ENCODE results near the gene PDE6C. TPM values are rescaled to one million over a fixed set of nuclear protein-coding genes. Genes with fewer than 3 reads are reported as not detected.

PDE6C gene
- total RNA-seq, 6 donors from 2014 or later: not detected

DNA sequence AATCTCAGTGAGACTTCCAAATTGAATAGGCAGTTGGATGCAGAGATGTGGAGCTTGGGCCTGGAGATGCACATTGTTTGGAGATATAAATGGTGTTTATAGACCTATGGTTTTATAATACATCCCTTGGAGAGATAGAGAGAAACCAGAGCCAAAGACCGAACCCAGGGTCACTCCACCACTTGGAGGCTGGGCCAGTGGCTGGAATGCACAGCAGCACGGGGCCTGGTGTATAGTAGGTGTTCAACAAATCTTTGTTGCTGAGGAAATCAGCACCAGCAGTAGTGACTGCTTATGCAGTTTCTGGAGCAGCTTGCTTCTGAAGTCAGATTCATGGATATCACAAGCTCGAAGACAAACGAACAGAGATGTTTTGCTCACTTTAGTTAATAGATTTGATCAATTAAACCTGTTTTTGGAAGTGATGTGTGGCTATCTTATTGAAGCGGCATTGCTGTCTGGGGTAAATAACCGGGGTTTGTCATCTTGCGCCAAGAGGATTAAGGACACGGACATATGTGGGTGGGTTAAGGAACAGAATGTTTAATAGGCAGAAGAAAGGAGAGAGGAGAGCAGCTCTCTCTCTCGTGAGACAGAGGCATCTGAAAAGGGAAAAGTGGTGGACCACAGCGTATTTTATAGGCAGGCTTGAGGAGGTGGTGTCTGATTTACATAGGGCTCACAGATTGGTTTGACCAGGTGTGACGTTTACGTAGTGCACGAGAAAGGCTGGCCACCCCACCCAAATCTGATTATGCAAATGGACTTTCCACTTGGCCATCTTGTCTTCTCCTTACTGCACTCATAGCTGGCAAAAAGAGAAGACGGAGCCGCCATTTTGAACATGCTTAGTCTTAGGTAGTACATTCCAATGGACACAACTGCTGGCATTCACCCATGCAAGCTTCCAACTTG is 22.4 kb upstream of the PDE6C start:
- no peak for TF ChIP-seq EP300 (IDR thresholded peaks at IDR 0.05)
- no peak for TF ChIP-seq POLR2A (IDR thresholded peaks at IDR 0.05)

DNA sequence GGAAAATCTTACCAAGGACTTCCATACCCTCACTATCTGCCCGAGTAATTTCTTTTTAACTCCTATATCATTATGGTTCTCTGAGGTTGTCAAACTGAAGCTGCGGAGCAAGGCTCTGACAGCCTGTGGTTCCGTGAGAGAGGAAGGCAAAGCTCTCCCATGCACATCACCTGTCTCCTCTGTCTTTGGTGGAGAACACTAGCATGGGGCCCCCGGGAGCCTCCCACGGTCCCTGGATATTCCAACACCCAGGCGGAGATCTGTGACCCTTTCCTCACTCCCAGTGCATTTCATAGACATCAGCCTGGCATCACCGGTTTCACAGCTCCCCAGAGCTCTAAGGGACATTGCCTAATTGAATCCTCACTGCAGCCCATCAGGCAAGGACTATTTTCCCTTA is 21.7 kb upstream of the PDE6C start:
- no peak for DNase-seq

More for the DNA sequence above, 22.4 kb upstream of the PDE6C start:
- ATAC-seq (ENCODE audit: low FRiP score in 2 of 2) (no peak), DNase-seq (no peak)
- Histone ChIP-seq H3K27me3 (no peaks in the 10 kb centered on the region), H3K36me3 (no peaks in the 10 kb centered on the region), H3K9me3 (no peaks in the 10 kb centered on the region), H3K4me3 (no peak overlapping the region), H3K4me1 (peaks cover 0 to 6% (median 4%) of the 10 kb centered on the region in 4 donors), H3K27ac (no peak overlapping the region)
- WGBS, 2 donors: 86 to 87% methylated on average over 15 of the region's 15 CpGs

DNA sequence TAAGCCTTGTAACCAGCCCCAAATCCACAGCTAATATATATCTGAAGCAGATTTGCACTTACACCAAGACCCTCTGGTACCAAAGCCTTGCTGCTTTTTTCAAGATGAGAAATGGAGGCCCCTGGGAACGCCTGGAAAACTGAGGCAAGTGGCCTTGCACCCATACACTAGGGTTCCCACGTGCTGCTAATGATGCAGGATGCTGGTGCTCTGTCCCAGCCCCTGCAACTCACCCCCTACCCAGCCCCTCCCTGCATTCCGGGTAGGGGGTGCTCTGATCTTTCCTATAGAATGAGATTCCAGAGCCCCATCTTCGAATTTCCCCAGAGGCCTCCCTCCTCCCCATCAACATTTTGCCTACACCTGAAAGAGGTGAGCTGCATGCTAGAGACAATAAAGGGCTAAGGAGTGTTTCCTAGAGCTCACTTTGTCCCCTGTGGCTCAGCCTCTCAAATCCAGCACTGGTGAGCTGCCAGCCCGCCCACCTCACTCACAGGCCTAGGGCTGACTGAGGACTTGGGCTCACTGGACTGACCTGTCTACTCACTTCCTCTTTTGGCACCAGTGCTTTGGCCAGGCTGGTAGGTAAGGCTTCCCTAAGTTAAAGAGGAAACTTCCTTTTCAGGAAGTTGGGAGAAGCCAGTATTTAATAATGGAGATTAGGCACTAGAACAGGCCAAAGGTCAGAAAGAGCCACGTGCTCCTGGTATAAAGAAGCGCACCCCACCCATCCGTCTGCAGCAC is 21.1 kb upstream of the PDE6C start:
- Histone ChIP-seq H3K36me3 (no peaks in the 10 kb centered on the region), H3K4me1 (peaks cover 0 to 6% (median 4%) of the 10 kb centered on the region in 4 donors), H3K27me3 (no peaks in the 10 kb centered on the region), H3K9me3 (no peaks in the 10 kb centered on the region), H3K4me3 (no peak overlapping the region), H3K27ac (no peak overlapping the region)
- ATAC-seq (ENCODE audit: low FRiP score in 2 of 2) (peak in 1 of 2 donors; percentile 45), DNase-seq (peak in 1 of 2 donors; percentile 36)
- peak in 1 of 2 donors; percentile 21 for TF ChIP-seq POLR2AphosphoS5 (IDR thresholded peaks at IDR 0.05)
- TF ChIP-seq, protein P1, sequence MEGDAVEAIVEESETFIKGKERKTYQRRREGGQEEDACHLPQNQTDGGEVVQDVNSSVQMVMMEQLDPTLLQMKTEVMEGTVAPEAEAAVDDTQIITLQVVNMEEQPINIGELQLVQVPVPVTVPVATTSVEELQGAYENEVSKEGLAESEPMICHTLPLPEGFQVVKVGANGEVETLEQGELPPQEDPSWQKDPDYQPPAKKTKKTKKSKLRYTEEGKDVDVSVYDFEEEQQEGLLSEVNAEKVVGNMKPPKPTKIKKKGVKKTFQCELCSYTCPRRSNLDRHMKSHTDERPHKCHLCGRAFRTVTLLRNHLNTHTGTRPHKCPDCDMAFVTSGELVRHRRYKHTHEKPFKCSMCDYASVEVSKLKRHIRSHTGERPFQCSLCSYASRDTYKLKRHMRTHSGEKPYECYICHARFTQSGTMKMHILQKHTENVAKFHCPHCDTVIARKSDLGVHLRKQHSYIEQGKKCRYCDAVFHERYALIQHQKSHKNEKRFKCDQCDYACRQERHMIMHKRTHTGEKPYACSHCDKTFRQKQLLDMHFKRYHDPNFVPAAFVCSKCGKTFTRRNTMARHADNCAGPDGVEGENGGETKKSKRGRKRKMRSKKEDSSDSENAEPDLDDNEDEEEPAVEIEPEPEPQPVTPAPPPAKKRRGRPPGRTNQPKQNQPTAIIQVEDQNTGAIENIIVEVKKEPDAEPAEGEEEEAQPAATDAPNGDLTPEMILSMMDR (IDR thresholded peaks at IDR 0.05): no peak
- WGBS, 2 donors: 71% methylated on average over 7 to 8 of the region's 8 CpGs

More for the DNA sequence above, 21.7 kb upstream of the PDE6C start:
- Histone ChIP-seq H3K36me3 (no peaks in the 10 kb centered on the region), H3K27me3 (no peaks in the 10 kb centered on the region), H3K4me3 (no peak overlapping the region), H3K4me1 (peaks cover 0 to 6% (median 4%) of the 10 kb centered on the region in 4 donors), H3K9me3 (no peaks in the 10 kb centered on the region), H3K27ac (no peak overlapping the region)
- WGBS, 2 donors: 89 to 95% methylated on average over 7 of the region's 7 CpGs
- no peak for TF ChIP-seq POLR2A (IDR thresholded peaks at IDR 0.05)
- no peak for TF ChIP-seq EP300 (IDR thresholded peaks at IDR 0.05)
- TF ChIP-seq, protein P1 (IDR thresholded peaks at IDR 0.05): no peak
- no peak for TF ChIP-seq POLR2AphosphoS5 (IDR thresholded peaks at IDR 0.05)
- ATAC-seq (ENCODE audit: low FRiP score in 2 of 2): no peak

GRCh38 chr10:93593254-93593653 is 19.1 kb upstream of the PDE6C start:
- Histone ChIP-seq H3K36me3 (no peaks in the 10 kb centered on the region), H3K9me3 (no peaks in the 10 kb centered on the region), H3K27me3 (no peaks in the 10 kb centered on the region), H3K4me1 (peaks cover 0 to 6% (median 4%) of the 10 kb centered on the region in 4 donors), H3K4me3 (no peak overlapping the region), H3K27ac (no peak overlapping the region)
- TF ChIP-seq, protein P1 (IDR thresholded peaks at IDR 0.05): no peak
- TF ChIP-seq EP300 (IDR thresholded peaks at IDR 0.05): no peak
- TF ChIP-seq POLR2A (IDR thresholded peaks at IDR 0.05): no peak
- TF ChIP-seq POLR2AphosphoS5 (IDR thresholded peaks at IDR 0.05): no peak
- no peak for ATAC-seq (ENCODE audit: low FRiP score in 2 of 2)
- DNase-seq: no peak
- WGBS, 2 donors: 91 to 97% methylated on average over 4 of the region's 4 CpGs

DNA sequence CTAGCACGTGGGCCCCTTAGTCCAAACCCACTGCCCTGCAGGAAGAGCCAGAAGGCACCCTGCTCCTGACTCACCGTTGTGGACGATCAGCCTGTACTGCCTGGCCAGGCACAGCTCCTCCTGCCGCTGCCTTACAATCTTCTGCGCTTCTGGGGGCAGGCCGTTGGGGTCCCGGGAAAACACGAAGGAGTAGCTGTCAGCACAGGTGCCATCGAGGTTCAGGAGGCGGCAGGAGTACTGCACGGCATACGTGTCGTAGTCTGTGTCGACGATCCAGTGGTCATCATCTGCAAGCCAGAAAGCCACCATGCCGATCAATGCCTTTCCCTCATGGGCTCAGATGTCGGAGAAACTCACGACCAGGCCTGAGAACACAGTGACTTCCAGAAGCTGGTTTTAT is 18.6 kb upstream of the PDE6C start:
- ATAC-seq (ENCODE audit: low FRiP score in 2 of 2) (no peak), DNase-seq (peak in 1 of 2 donors; percentile 33)
- no peaks in the 10 kb centered on the region for H3K36me3 ChIP-seq
- H3K27ac ChIP-seq: no peak overlapping the region
- H3K9me3 ChIP-seq: no peaks in the 10 kb centered on the region
- no peaks in the 10 kb centered on the region for H3K27me3 ChIP-seq
- H3K4me1 ChIP-seq: peaks cover 0 to 6% (median 4%) of the 10 kb centered on the region in 4 donors
- TF ChIP-seq, protein P1 (IDR thresholded peaks at IDR 0.05): no peak
- no peak for TF ChIP-seq EP300 (IDR thresholded peaks at IDR 0.05)
- no peak for TF ChIP-seq POLR2A (IDR thresholded peaks at IDR 0.05)
- no peak for TF ChIP-seq POLR2AphosphoS5 (IDR thresholded peaks at IDR 0.05)
- WGBS, 2 donors: 94 to 95% methylated on average over 17 to 18 of the region's 18 CpGs
- H3K4me3 ChIP-seq: no peak overlapping the region
